Chondrocyte (in vitro differentiated cells): ENCODE measurements around the gene ZNF423. TPM values are rescaled to one million over a fixed set of nuclear protein-coding genes. Genes with fewer than 3 reads are reported as not detected.
A peak's percentile ranks its signal among the peaks of the same experiment; 100 is the strongest.

ENCODE experiments used
- DNase-seq: peaks from one replicate; pipeline ENCODE4 v3.0.0; 2021; ENCODE audit warnings: mixed read lengths, low spot score
- H3K27ac Mint-ChIP-seq: one replicate; pipeline ENCODE4 v1.8.0; 2021; ENCODE audit warnings: mild to moderate bottlenecking, moderate library complexity, mixed read lengths; ENCODE audit not compliant: unreplicated experiment
- H3K27me3 Mint-ChIP-seq: 2 replicates; pipeline ENCODE4 v1.8.0; 2021; ENCODE audit warnings: low read depth, mixed read lengths
- H3K36me3 Mint-ChIP-seq: 2 replicates; pipeline ENCODE4 v1.8.0; 2021; ENCODE audit warnings: low read depth, mixed read lengths
- H3K4me1 Mint-ChIP-seq: 2 replicates; pipeline ENCODE4 v1.8.0; 2021; ENCODE audit warnings: low read depth, mild to moderate bottlenecking, mixed read lengths
- H3K4me3 Mint-ChIP-seq: one replicate; pipeline ENCODE4 v1.8.0; 2021; ENCODE audit warnings: mild to moderate bottlenecking, moderate library complexity, mixed read lengths; ENCODE audit not compliant: unreplicated experiment
- H3K9me3 Mint-ChIP-seq: 2 replicates; pipeline ENCODE4 v1.8.0; 2021; ENCODE audit warnings: low read depth, mixed read lengths
- CTCF ChIP-seq: fragments of 200-600 bp; sonication (generic); IDR thresholded peaks from 2 replicates; pipeline ENCODE4 v1.5.0; 2021; ENCODE audit warnings: antibody characterized with exemption, mild to moderate bottlenecking, moderate library complexity
- total RNA-seq: library from RNA; stranded (reverse); gene quantifications from 3 replicates; pipeline ENCODE4 v1.2.1, GENCODE V29; 2021

The ZNF423 gene
- total RNA-seq, 1 donor from 2014 or later, result 4.7 TPM

GRCh38 chr16:49604602-49605001, 251.3 kb downstream of the ZNF423 start:
- peaks cover 3% of the 10 kb centered on the region for H3K9me3 Mint-ChIP-seq
- DNase-seq, result no peak
- H3K4me3 Mint-ChIP-seq, result no peak overlapping the region
- H3K36me3 Mint-ChIP-seq, result no peaks in the 10 kb centered on the region
- peaks cover 10% of the 10 kb centered on the region for H3K27me3 Mint-ChIP-seq
- H3K4me1 Mint-ChIP-seq, result no peaks in the 10 kb centered on the region
- no peak for TF ChIP-seq CTCF
- H3K27ac Mint-ChIP-seq, result no peak overlapping the region

GRCh38 chr16:49603956-49604355, 252.0 kb downstream of the ZNF423 start:
- TF ChIP-seq CTCF, result no peak
- Mint-ChIP-seq H3K36me3 (no peaks in the 10 kb centered on the region), H3K9me3 (no peaks in the 10 kb centered on the region), H3K4me3 (no peak overlapping the region), H3K4me1 (no peaks in the 10 kb centered on the region), H3K27ac (no peak overlapping the region), H3K27me3 (peaks cover 10% of the 10 kb centered on the region)
- DNase-seq, result peak; percentile 70

GRCh38 chr16:49602976-49603310, 253.0 kb downstream of the ZNF423 start:
- H3K27ac Mint-ChIP-seq, result no peak overlapping the region

GRCh38 chr16:49602201-49602975, 253.5 kb downstream of the ZNF423 start:
- H3K4me3 Mint-ChIP-seq, result no peak overlapping the region
- H3K36me3 Mint-ChIP-seq, result no peaks in the 10 kb centered on the region
- H3K9me3 Mint-ChIP-seq, result no peaks in the 10 kb centered on the region
- no peak overlapping the region for H3K27ac Mint-ChIP-seq
- TF ChIP-seq CTCF, result no peak
- DNase-seq, result peak; percentile 72
- peaks cover 6% of the 10 kb centered on the region for H3K4me1 Mint-ChIP-seq
- H3K27me3 Mint-ChIP-seq, result peaks cover 10% of the 10 kb centered on the region

More at GRCh38 chr16:49602976-49603310, 253.0 kb downstream of the ZNF423 start:
- H3K4me1 Mint-ChIP-seq, result peaks cover 5% of the 10 kb centered on the region
- H3K9me3 Mint-ChIP-seq, result no peaks in the 10 kb centered on the region
- DNase-seq, result no peak
- no peak for TF ChIP-seq CTCF
- no peaks in the 10 kb centered on the region for H3K36me3 Mint-ChIP-seq
- H3K4me3 Mint-ChIP-seq, result no peak overlapping the region
- H3K27me3 Mint-ChIP-seq, result peaks cover 10% of the 10 kb centered on the region

GRCh38 chr16:49601576-49601975, 254.3 kb downstream of the ZNF423 start:
- Mint-ChIP-seq H3K27ac (no peak overlapping the region), H3K36me3 (no peaks in the 10 kb centered on the region), H3K4me3 (no peak overlapping the region), H3K4me1 (peaks cover 6% of the 10 kb centered on the region), H3K9me3 (no peaks in the 10 kb centered on the region), H3K27me3 (peaks cover 10% of the 10 kb centered on the region)
- peak; percentile 64 for DNase-seq
- TF ChIP-seq CTCF, result no peak
